ENCODE measurements around the gene TTLL6.

DNA sequence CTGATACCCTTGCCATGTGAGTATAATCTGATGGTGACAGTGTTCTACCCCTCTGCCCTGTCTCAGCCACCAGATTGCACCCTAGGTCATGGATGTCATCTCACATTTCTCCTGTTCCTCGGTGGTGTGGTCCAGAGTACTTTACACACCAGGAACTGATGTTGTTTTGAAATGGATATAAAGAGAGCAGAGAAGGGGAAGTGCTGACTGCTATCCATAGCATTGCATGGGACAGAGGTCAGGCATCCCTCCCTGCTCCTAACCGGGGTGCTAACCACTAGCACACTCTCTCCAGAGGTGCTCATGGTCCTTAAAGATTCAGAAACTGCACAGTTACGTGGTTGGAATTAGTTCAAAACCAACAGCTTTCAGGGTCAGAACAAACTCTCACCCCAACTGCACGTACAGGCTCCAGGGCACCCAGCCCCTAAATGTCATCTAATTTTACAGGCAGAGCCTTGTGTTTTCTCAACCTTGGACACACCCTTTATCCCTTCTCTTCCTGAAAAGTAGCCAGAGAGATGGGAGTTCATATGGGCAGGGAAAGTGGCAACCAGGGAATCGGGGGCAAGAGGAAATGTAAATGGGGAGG lies 16.3 kb downstream of the TTLL6 start:
- TF ChIP-seq POLR2A (IDR thresholded peaks at IDR 0.05; ENCODE audit: low read depth, low read length): no peak
- TF ChIP-seq CEBPB (IDR thresholded peaks at IDR 0.05; ENCODE audit: low read depth, low read length): no peak
- TF ChIP-seq, protein P1, sequence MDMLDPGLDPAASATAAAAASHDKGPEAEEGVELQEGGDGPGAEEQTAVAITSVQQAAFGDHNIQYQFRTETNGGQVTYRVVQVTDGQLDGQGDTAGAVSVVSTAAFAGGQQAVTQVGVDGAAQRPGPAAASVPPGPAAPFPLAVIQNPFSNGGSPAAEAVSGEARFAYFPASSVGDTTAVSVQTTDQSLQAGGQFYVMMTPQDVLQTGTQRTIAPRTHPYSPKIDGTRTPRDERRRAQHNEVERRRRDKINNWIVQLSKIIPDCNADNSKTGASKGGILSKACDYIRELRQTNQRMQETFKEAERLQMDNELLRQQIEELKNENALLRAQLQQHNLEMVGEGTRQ (IDR thresholded peaks at IDR 0.05; ENCODE audit: low read depth, low read length): no peak
- TF ChIP-seq, protein P2, sequence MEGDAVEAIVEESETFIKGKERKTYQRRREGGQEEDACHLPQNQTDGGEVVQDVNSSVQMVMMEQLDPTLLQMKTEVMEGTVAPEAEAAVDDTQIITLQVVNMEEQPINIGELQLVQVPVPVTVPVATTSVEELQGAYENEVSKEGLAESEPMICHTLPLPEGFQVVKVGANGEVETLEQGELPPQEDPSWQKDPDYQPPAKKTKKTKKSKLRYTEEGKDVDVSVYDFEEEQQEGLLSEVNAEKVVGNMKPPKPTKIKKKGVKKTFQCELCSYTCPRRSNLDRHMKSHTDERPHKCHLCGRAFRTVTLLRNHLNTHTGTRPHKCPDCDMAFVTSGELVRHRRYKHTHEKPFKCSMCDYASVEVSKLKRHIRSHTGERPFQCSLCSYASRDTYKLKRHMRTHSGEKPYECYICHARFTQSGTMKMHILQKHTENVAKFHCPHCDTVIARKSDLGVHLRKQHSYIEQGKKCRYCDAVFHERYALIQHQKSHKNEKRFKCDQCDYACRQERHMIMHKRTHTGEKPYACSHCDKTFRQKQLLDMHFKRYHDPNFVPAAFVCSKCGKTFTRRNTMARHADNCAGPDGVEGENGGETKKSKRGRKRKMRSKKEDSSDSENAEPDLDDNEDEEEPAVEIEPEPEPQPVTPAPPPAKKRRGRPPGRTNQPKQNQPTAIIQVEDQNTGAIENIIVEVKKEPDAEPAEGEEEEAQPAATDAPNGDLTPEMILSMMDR (conservative IDR thresholded peaks at IDR 0.05; ENCODE audit: low read depth, low read length): no peak
- no peak for TF ChIP-seq BHLHE40 (IDR thresholded peaks at IDR 0.05; ENCODE audit: low read depth, low read length)
- TF ChIP-seq RAD21 (IDR thresholded peaks at IDR 0.05; ENCODE audit: low read length): no peak
- TF ChIP-seq FOS (IDR thresholded peaks at IDR 0.05; ENCODE audit: low read depth, low read length): no peak
- TF ChIP-seq MAZ (IDR thresholded peaks at IDR 0.05; ENCODE audit: borderline replicate concordance, low read depth, low read length): no peak
- TF ChIP-seq RCOR1 (IDR thresholded peaks at IDR 0.05; ENCODE audit: insufficient replicate concordance, low read length): no peak
- TF ChIP-seq MXI1 (IDR thresholded peaks at IDR 0.05; ENCODE audit: borderline replicate concordance, low read depth, low read length): no peak
